Esophagus muscularis mucosa (tissue), 4 donors: ENCODE measurements around the gene UBE2L3. TPM values are rescaled to one million over a fixed set of nuclear protein-coding genes. Genes with fewer than 3 reads are reported as not detected.

Source experiments
- DNase-seq: peaks from one replicate; pipeline ENCODE4 v3.0.0-alpha.2; 2017; ENCODE audit errors: extremely low spot score
- H3K27ac ChIP-seq, 4 donors: fragments of 200-600 bp; sonication (generic); replicated peaks in 1 of 4; 1 replicate in 3 of 4; 2 replicates in 1 of 4; pipeline ENCODE4 v1.5.1; 2016 to 2019; ENCODE audit warnings: mild to moderate bottlenecking in 1 of 4
- H3K27me3 ChIP-seq, 4 donors: fragments of 200-600 bp; sonication (generic); one replicate each; pipeline versions ENCODE4 v1.5.1 to v1.6.0; 2016 to 2019
- H3K36me3 ChIP-seq, 4 donors: fragments of 200-600 bp; sonication (generic); one replicate each; pipeline ENCODE4 v1.5.1; 2016 to 2019
- H3K4me1 ChIP-seq, 4 donors: fragments of 200-600 bp; sonication (generic); one replicate each; pipeline ENCODE4 v1.5.1; 2016 to 2019
- H3K4me3 ChIP-seq, 4 donors: fragments of 200-600 bp; sonication (generic); 1 replicate in 2 of 4; 2 replicates in 2 of 4; pipeline ENCODE4 v1.5.1; 2016 to 2019; ENCODE audit warnings: mild to moderate bottlenecking in 4 of 4, moderate library complexity in 1 of 4
- H3K9me3 ChIP-seq, 4 donors: fragments of 200-600 bp; sonication (generic); 1 replicate in 3 of 4; 2 replicates in 1 of 4; pipeline ENCODE4 v1.5.1; 2016 to 2019
- EP300 ChIP-seq: sonication (generic); formaldehyde crosslinking; IDR thresholded peaks from one replicate; pipeline ENCODE4 v1.6.1; 2017; ENCODE audit warnings: antibody characterized with exemption
- POLR2A ChIP-seq: fragments of 450-650 bp; IDR thresholded peaks from one replicate; pipeline ENCODE4 v1.6.1; 2017; ENCODE audit warnings: antibody characterized with exemption, moderate library complexity, mild to moderate bottlenecking, low read depth
- POLR2AphosphoS5 ChIP-seq, 2 donors: sonication (generic); formaldehyde crosslinking; IDR thresholded peaks; one replicate each; pipeline ENCODE4 v1.6.1; 2017; ENCODE audit warnings: antibody characterized with exemption in 2 of 2
- WGBS: methylation state at CpG from one replicate; pipeline ENCODE4 v1.1.5; 2018; 5-methylcytosine and 5-hydroxymethylcytosine counted together
- intact Hi-C: fragments of 100-400 bp; cut with DNase I; formaldehyde crosslinking; loops from one replicate; pipeline ENCODE4 v1.15.1; 2023
- total RNA-seq, 4 donors: library from RNA; depleted of rRNA; stranded (reverse); fragments of >200 nt; gene quantifications; one replicate each; pipeline versions ENCODE4 v1.1.0 to v1.2.1, GENCODE V29; 2016
- TF ChIP-seq, protein P1 (sequence below), 3 experiments: fragments of 200-600 bp in 2 of 3; fragments of 450-650 bp in 1 of 3; sonication (generic) in 2 of 3; IDR thresholded peaks; one replicate each; pipeline ENCODE4 v1.5.1; 2017 to 2019; ENCODE audit warnings: antibody characterized with exemption in 3 of 3, mild to moderate bottlenecking in 2 of 3, moderate library complexity in 1 of 3

The UBE2L3 gene
- total RNA-seq, 4 donors from 2014 or later, result 47.3 to 84.7 (median 65.2) TPM

DNA sequence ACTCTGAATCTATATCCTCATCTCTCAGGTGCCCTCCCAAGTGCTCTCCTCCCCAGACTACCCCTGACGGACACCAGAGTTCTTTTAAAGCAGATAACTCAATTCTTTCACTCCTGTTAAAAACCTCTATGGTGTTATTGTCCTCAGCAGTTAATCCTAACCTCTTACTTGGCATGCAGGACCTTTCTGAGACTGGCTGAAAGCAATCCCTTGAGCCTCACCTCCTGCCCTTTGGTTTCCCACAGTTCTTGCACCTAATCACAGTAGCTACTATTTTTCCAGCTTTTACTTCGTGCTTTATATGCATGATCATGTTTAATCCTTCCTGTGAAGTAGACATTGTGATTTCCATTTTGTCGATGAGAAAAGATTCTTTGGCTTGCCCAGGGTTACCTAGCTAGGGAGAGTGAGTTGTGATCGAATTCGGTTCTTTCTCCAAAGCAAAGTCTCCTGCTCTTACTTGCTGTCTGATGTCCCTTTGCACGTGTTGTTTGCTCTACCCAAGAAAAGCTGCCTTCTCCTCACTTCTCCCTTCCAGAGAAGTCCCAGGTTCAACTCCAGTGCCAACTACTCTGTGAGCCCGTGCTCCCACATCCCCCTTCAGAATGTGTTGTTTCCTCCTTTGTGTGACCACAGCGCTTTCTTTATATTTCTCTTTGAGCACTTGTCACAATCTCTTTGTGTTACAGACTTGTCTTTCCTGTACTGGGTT is 2.1 kb downstream of the UBE2L3 start:
- intact Hi-C loops, result no loop called here
- peaks cover 58 to 65% (median 64%) of the 10 kb centered on the region in 4 donors for H3K4me1 ChIP-seq
- DNase-seq, result no peak
- no peaks in the 10 kb centered on the region for H3K9me3 ChIP-seq
- peak overlapping the region in 2 of 4 donors; percentile 94 for H3K4me3 ChIP-seq
- no peaks in the 10 kb centered on the region for H3K27me3 ChIP-seq
- no peak overlapping the region for H3K27ac ChIP-seq
- TF ChIP-seq POLR2AphosphoS5 (IDR thresholded peaks at IDR 0.05), result no peak
- 62% methylated on average over 8 of the region's 8 CpGs for WGBS
- H3K36me3 ChIP-seq, result peaks cover 0 to 5% (median 0%) of the 10 kb centered on the region in 4 donors

DNA sequence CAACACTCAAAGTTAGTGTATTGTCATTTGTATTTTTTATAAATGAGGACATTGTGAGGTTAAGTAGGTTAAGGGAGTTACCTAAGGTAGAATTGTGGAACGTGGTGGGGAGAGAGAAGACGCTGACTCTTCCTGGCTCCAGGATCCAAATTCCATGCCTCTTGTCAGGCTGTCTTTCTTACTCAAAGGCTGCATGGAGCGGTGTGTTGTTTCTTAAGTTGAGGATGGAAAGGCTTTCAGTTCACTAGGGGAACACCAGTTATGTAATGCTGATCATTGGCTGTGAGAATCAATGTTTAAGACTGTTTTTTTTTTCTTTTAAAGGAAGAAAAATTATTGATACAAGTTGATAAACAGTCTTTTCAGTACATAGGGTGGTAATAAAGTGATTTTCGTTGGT is 2.9 kb downstream of the UBE2L3 start:
- Histone ChIP-seq H3K27me3 (no peaks in the 10 kb centered on the region), H3K27ac (no peak overlapping the region), H3K4me3 (no peak overlapping the region), H3K36me3 (peaks cover 0 to 5% (median 0%) of the 10 kb centered on the region in 4 donors), H3K4me1 (peaks cover 59 to 70% (median 69%) of the 10 kb centered on the region in 4 donors), H3K9me3 (no peaks in the 10 kb centered on the region)
- TF ChIP-seq POLR2AphosphoS5 (IDR thresholded peaks at IDR 0.05), result no peak
- no peak for TF ChIP-seq POLR2A
- TF ChIP-seq, protein P1, sequence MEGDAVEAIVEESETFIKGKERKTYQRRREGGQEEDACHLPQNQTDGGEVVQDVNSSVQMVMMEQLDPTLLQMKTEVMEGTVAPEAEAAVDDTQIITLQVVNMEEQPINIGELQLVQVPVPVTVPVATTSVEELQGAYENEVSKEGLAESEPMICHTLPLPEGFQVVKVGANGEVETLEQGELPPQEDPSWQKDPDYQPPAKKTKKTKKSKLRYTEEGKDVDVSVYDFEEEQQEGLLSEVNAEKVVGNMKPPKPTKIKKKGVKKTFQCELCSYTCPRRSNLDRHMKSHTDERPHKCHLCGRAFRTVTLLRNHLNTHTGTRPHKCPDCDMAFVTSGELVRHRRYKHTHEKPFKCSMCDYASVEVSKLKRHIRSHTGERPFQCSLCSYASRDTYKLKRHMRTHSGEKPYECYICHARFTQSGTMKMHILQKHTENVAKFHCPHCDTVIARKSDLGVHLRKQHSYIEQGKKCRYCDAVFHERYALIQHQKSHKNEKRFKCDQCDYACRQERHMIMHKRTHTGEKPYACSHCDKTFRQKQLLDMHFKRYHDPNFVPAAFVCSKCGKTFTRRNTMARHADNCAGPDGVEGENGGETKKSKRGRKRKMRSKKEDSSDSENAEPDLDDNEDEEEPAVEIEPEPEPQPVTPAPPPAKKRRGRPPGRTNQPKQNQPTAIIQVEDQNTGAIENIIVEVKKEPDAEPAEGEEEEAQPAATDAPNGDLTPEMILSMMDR (IDR thresholded peaks at IDR 0.05), result no peak
- TF ChIP-seq EP300, result no peak
- 48% methylated on average over 4 of the region's 4 CpGs for WGBS
- intact Hi-C loops, result no loop called here
- DNase-seq, result no peak

DNA sequence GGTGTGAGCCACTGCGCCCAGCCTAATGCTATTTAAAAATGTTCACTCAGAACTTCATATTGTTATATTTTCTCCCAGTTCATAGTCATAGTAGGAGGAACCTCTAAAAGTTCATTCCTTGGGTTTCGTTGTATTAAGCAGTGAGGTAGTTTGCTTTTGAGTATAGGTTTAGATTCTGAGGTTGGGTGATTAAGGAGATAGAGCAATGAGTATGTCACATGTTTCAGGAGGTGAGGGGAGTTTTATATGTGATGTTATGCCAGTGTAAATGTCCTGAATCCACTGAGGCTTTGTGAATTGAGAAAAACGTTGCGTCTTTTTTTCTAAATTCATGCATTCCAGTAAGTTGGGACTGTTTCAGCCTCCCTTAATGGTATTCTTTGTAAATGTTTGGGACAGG is 4.2 kb downstream of the UBE2L3 start:
- Histone ChIP-seq H3K4me3 (no peak overlapping the region), H3K9me3 (no peaks in the 10 kb centered on the region), H3K36me3 (peaks cover 0 to 5% (median 0%) of the 10 kb centered on the region in 4 donors), H3K4me1 (peaks cover 59 to 74% (median 69%) of the 10 kb centered on the region in 4 donors), H3K27ac (no peak overlapping the region), H3K27me3 (no peaks in the 10 kb centered on the region)
- intact Hi-C loops, result no loop called here
- no peak for DNase-seq
- WGBS, result 90% methylated on average over 4 of the region's 4 CpGs
- TF ChIP-seq POLR2AphosphoS5 (IDR thresholded peaks at IDR 0.05) (no peak), EP300 (no peak), POLR2A (no peak)
- TF ChIP-seq, protein P1 (IDR thresholded peaks at IDR 0.05), result no peak

DNA sequence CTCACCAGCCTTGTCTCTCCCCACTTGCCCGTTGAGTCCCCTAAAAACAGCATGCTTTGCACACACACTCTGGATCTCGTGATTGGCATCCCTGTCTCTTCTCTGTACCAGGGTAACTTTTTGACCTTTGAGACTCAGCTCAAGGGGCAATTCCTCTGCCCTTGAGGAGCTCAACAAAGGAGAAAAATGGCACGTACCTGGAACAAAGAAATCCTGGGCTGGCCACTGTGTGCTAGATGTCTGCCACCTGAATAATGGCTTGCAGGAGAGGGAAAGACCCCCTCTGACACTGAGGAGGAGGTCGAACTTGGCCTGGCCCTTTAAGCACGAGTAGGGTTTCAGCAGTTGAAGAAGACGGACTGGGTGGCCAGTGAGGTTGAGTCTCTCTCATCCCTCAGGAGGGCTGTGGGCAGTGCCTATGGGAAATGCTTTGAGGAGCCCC is 5.8 kb downstream of the UBE2L3 start:
- Histone ChIP-seq H3K27ac (no peak overlapping the region), H3K9me3 (no peaks in the 10 kb centered on the region), H3K36me3 (peaks cover 0 to 5% (median 0%) of the 10 kb centered on the region in 4 donors), H3K4me3 (no peak overlapping the region), H3K27me3 (no peaks in the 10 kb centered on the region), H3K4me1 (peaks cover 64 to 88% (median 84%) of the 10 kb centered on the region in 4 donors)
- intact Hi-C loops, result no loop called here
- WGBS, result 59% methylated on average over 6 of the region's 6 CpGs
- DNase-seq, result no peak
- TF ChIP-seq POLR2AphosphoS5 (IDR thresholded peaks at IDR 0.05), result no peak

DNA sequence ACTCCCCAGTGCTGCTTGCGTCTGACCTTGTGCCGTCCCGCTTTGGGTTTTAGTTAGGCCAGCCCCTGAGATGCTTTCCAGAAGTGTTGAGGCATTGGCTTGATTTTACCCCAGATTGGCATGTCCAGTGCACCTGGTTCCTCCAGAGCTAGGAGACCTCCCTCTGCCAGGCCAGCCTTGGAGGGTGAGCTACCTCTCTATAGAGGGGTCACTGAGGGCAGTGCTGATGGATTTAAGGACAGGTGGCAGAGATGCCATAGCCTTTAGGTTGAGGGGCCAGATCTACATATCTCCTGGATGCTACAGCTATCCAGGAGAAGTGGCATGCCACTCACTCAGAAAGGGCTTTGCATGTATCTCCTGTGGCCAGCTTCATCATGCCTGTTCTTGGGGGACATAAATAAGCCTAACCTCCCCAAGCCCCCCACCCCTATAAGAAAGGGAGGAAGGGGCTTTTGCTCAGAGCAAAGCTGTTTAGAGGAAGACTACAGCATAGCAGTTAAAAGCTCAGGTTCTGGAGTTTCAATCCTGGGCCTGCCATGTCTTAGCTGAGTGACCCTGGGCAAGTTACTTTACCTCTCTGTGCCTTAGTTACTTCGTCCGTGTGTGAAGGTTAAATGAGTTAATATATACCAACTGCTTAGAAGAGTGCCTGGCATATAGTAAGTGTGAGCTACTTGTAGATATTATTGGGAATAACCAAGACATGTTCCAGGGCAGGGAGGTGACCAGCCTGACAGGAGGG is 6.4 kb downstream of the UBE2L3 start:
- peaks cover 0 to 5% (median 0%) of the 10 kb centered on the region in 4 donors for H3K36me3 ChIP-seq
- no peaks in the 10 kb centered on the region for H3K9me3 ChIP-seq
- DNase-seq, result no peak
- TF ChIP-seq, protein P1 (IDR thresholded peaks at IDR 0.05), result no peak
- TF ChIP-seq POLR2AphosphoS5 (IDR thresholded peaks at IDR 0.05), result no peak
- H3K27me3 ChIP-seq, result no peaks in the 10 kb centered on the region
- H3K4me3 ChIP-seq, result no peak overlapping the region
- WGBS, result 63% methylated on average over 4 of the region's 5 CpGs
- H3K27ac ChIP-seq, result no peak overlapping the region
- H3K4me1 ChIP-seq, result peaks cover 58 to 88% (median 83%) of the 10 kb centered on the region in 4 donors
- intact Hi-C loops, result no loop called here
